H1 (cell line): ENCODE data around the gene PDE9A. TPM values are rescaled to one million over a fixed set of nuclear protein-coding genes. Genes with fewer than 3 reads are reported as not detected.

ENCODE experiments used
- BRCA1 ChIP-seq: IDR thresholded peaks from 2 replicates; pipeline ENCODE4 v1.6.1; 2012; ENCODE audit warnings: low read depth, low read length, improper control_type of control experiment
- CBX8 ChIP-seq: fragments of 300-800, 300-1000 bp; sonication (generic); IDR thresholded peaks from 2 replicates; pipeline ENCODE4 v1.7.1; 2016; ENCODE audit warnings: low read depth, low read length, borderline replicate concordance
- CEBPB ChIP-seq: IDR thresholded peaks from 2 replicates; pipeline ENCODE4 v1.6.1; 2012; ENCODE audit warnings: low read depth, low read length
- MAX ChIP-seq: IDR thresholded peaks from 2 replicates; pipeline ENCODE4 v1.6.1; 2012; ENCODE audit warnings: inconsistent platforms
- POU5F1 ChIP-seq: IDR thresholded peaks from 2 replicates; pipeline ENCODE4 v1.6.1; 2011; ENCODE audit warnings: low read depth, mild to moderate bottlenecking, low read length, moderate library complexity
- RAD21 ChIP-seq, 2 experiments: IDR thresholded peaks in 1 of 2; conservative IDR thresholded peaks in 1 of 2; 2 replicates each; pipeline ENCODE4 v1.6.1; 2011; ENCODE audit warnings: low read depth in 2 of 2, low read length in 2 of 2, improper control_type of control experiment in 1 of 2, inconsistent platforms in 1 of 2, mild to moderate bottlenecking in 1 of 2, moderate library complexity in 1 of 2
- polyA plus RNA-seq, 7 experiments: library from polyadenylated mRNA; depleted of rRNA in 3 of 7; stranded (reverse) in 5 of 7; unstranded in 2 of 7; fragments of >200 nt in 5 of 7; fragments of 200-250 nt in 2 of 7; gene quantifications; 1 replicate in 5 of 7; 2 replicates in 1 of 7; 4 replicates in 1 of 7; pipeline versions ENCODE4 v1.2.1 to v1.2.3, GENCODE V29; 2011 to 2013; ENCODE audit warnings: missing spikeins in 2 of 7, mixed read lengths in 2 of 7
- total RNA-seq: library from RNA; stranded (reverse); fragmentation: NEBNext Ultra II Directional; extraction: Animal tissue kit (Norgen Biotek cat#: 25700); gene quantifications from 2 replicates; pipeline ENCODE4 v1.2.1, GENCODE V29; 2021
- TF ChIP-seq, protein P1 (sequence below): IDR thresholded peaks from 2 replicates; pipeline ENCODE4 v1.6.1; 2012; ENCODE audit warnings: low read length, inconsistent platforms

The PDE9A gene
- total and polyA plus RNA-seq, 2 of the 8 experiments (the other 6 are each of a cell fraction or from before 2014, with no cell fraction given) = 39.2 to 45.9 TPM

DNA sequence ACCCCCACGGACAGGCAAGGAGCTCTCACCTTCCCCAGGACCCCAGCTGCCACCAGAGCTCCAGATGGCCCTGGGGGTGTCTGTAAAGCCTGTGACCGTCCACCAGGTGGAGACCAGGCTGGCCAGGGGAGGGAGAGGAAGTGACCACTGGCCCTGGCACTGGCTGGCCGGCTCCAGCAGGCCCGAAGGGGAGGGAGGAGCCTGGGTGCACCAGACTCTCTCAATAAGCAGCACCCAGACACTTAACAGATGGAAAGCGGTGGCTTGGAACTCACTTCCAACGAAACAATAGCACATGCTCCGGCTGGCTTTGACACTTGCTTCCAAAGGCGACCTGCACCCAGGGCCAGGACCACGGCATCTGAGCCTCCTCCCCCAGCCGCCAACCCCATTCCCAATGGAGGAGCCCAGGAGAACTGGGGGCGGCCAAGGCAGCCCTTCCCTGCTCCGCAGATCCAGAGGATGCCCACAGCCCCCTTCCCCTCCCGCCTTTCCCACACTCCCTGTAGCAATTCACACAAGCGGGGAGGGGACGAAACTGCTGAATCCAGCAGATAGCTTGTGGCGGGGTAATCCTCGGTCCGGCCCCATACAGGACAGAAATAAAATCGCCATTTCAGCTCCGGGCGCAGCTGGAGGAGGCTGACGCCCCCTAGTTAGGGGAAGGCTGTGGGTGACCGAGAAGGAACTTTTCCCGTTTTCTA, 742 bp upstream of the PDE9A start (continued):
- TF ChIP-seq, protein P1, sequence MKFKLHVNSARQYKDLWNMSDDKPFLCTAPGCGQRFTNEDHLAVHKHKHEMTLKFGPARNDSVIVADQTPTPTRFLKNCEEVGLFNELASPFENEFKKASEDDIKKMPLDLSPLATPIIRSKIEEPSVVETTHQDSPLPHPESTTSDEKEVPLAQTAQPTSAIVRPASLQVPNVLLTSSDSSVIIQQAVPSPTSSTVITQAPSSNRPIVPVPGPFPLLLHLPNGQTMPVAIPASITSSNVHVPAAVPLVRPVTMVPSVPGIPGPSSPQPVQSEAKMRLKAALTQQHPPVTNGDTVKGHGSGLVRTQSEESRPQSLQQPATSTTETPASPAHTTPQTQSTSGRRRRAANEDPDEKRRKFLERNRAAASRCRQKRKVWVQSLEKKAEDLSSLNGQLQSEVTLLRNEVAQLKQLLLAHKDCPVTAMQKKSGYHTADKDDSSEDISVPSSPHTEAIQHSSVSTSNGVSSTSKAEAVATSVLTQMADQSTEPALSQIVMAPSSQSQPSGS = no peak
- no peak for TF ChIP-seq CBX8
- TF ChIP-seq POU5F1 = no peak
- TF ChIP-seq MAX = peak; percentile 76
- no peak for TF ChIP-seq BRCA1
- TF ChIP-seq RAD21 (IDR thresholded peaks at IDR 0.05 in 1 of 2, conservative IDR thresholded peaks at IDR 0.05 in 1 of 2; ENCODE audit: low read depth in 2 of 2, low read length in 2 of 2) = peak; percentile 42 to 62; a peak in 3 of 4 replicates
- no peak for TF ChIP-seq CEBPB
